K562 (cell line): ENCODE measurements around the gene TMCC2. TPM values are rescaled to one million over a fixed set of nuclear protein-coding genes. Genes with fewer than 3 reads are reported as not detected.

Experiments used
- GABPB1 ChIP-seq: sonication (generic); formaldehyde crosslinking; IDR thresholded peaks from 2 replicates; pipeline ENCODE4 v1.8.0; 2022; ENCODE audit warnings: mild to moderate bottlenecking, missing genetic modification reagents
- GTF3C2 ChIP-seq: IDR thresholded peaks from 3 replicates; pipeline ENCODE4 v1.6.1; 2011; ENCODE audit warnings: borderline replicate concordance, mild to moderate bottlenecking, moderate library complexity; ENCODE audit not compliant: insufficient read length; ENCODE audit errors: extremely low read depth
- MAX ChIP-seq: sonication (generic); formaldehyde crosslinking; IDR thresholded peaks from 2 replicates; pipeline ENCODE4 v1.9.0; 2022; ENCODE audit warnings: mild to moderate bottlenecking, missing genetic modification reagents
- NUFIP1 ChIP-seq: fragments of 450-650 bp; IDR thresholded peaks from 2 replicates; pipeline ENCODE4 v1.6.1; 2018; ENCODE audit not compliant: partially characterized antibody
- POLR2AphosphoS5 ChIP-seq: IDR thresholded peaks from 2 replicates; pipeline ENCODE4 v1.6.1; 2011; ENCODE audit warnings: mild to moderate bottlenecking, low read depth, low read length, moderate library complexity; ENCODE audit not compliant: control insufficient read depth, insufficient read depth
- ZNF445 ChIP-seq: fragments of 250-450 bp; sonication (Bioruptor Pico); IDR thresholded peaks from 2 replicates; pipeline ENCODE4 v1.4.0; 2020; ENCODE audit warnings: low read depth, mild to moderate bottlenecking, moderate library complexity
- polyA plus RNA-seq, 8 experiments: library from polyadenylated mRNA; depleted of rRNA in 4 of 8; stranded (reverse) in 5 of 8; unstranded in 3 of 8; fragments of >200 nt; fragmentation: Nextera tagmentation in 2 of 8; fragmentation: Illumina TruSeq in 1 of 8; extraction: Ambion mirVana in 2 of 8; extraction: Trizol in 1 of 8; gene quantifications; 2 replicates each; pipeline versions ENCODE4 v1.2.1 to v1.2.3, GENCODE V29; 2011 to 2014; ENCODE audit warnings: inconsistent platforms in 1 of 8, missing spikeins in 1 of 8
- total RNA-seq, 7 experiments: library from RNA; depleted of rRNA in 6 of 7; stranded (reverse); fragments of >200 nt in 6 of 7; fragmentation: Illumina TruSeq in 2 of 7; extraction: Trizol in 2 of 7; gene quantifications; 2 replicates each; pipeline versions ENCODE4 v1.2.1 to v1.2.3, GENCODE V29; 2011 to 2021; ENCODE audit warnings: low replicate concordance in 1 of 7

TMCC2 gene
- total and polyA plus RNA-seq, 9 of the 15 experiments (the other 6 are each of a cell fraction or from before 2014, with no cell fraction given), result 0.06 to 1.8 (median 0.98) TPM

- TF ChIP-seq GTF3C2 (no peak), POLR2AphosphoS5 (no peak), ZNF445 (CRISPR knock-in tag) (no peak), GABPB1 (CRISPR knock-in tag) (no peak), MAX (CRISPR knock-in tag) (no peak; the same call in 1 of the 2 replicates), NUFIP1 (no peak)
Observed at GRCh38 chr1:205259998-205260397, 32.3 kb downstream of the TMCC2 start (continued).
